Measurements from ENCODE around the gene IL6ST. TPM values are rescaled to one million over a fixed set of nuclear protein-coding genes. Genes with fewer than 3 reads are reported as not detected.
"Not testable (repeated sequence)": the region's sequence is repeated elsewhere in the genome, so short reads cannot be mapped to it uniquely, and the experiment has no call there.

The IL6ST gene
- 3.7 TPM for polyA plus RNA-seq (2012; ENCODE audit: low read depth, missing spikeins)

- DNase-seq (ENCODE audit: insufficient read length, low spot score) (no peak), FAIRE-seq (peak; percentile 90)
- TF ChIP-seq POU2F2 (IDR thresholded peaks at IDR 0.05; ENCODE audit: low read depth, low read length), result no peak
- TF ChIP-seq PAX5 (IDR thresholded peaks at IDR 0.05; ENCODE audit: insufficient read depth, low read length, severe bottlenecking), result no peak
- TF ChIP-seq SPI1 (IDR thresholded peaks at IDR 0.05; ENCODE audit: low read depth, low read length), result no peak
- TF ChIP-seq POLR2A (IDR thresholded peaks at IDR 0.05; ENCODE audit: low read depth, low read length), result peak; percentile 61
- TF ChIP-seq POLR2AphosphoS5 (IDR thresholded peaks at IDR 0.05; ENCODE audit: low read depth, low read length), result peak; percentile 69
- 0 out of 2 replicates have a peak, but pooled peaks have one; percentile 33 for TF ChIP-seq TAF1 (IDR thresholded peaks at IDR 0.05; ENCODE audit: low read depth, low read length)
Observed at GRCh38 chr5:55994495-55994997, at the start of gene IL6ST. IL6ST (minus strand) TSS chr5:55994963; CDS start chr5:55976278, 18,685 bp downstream.

DNA sequence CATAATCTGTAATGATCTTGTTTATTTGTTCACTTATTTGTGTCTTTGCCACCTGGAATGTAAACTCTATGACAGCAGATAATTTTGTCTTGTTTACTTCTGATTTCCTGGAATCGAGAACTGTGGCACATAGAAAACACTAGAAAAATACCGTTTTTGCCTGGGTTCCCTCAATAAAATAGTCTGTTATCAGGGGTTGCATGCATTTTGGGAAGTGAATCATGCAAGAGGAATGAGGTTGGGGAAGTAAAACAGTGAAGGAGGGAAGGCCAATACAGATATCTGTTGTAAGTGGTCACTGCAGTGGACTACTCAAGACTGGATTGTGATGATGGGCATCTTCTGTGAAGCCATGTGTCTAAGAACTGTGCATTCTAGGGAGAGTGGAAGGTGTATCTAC lies 45.2 kb upstream of the IL6ST start:
- TF ChIP-seq POLR2AphosphoS5 (IDR thresholded peaks at IDR 0.05; ENCODE audit: low read depth, low read length) (no peak), PAX5 (IDR thresholded peaks at IDR 0.05; ENCODE audit: insufficient read depth, low read length, severe bottlenecking) (no peak), POU2F2 (IDR thresholded peaks at IDR 0.05; ENCODE audit: low read depth, low read length) (no peak), TAF1 (IDR thresholded peaks at IDR 0.05; ENCODE audit: low read depth, low read length) (no peak), POLR2A (IDR thresholded peaks at IDR 0.05; ENCODE audit: low read depth, low read length) (no peak)
- DNase-seq (ENCODE audit: insufficient read length, low spot score) (no peak), FAIRE-seq (no peak)

- DNase-seq (ENCODE audit: insufficient read length, low spot score); FAIRE-seq: not testable (repeated sequence)
Observed at GRCh38 chr5:56038206-56038605, 43.4 kb upstream of the IL6ST start.

DNA sequence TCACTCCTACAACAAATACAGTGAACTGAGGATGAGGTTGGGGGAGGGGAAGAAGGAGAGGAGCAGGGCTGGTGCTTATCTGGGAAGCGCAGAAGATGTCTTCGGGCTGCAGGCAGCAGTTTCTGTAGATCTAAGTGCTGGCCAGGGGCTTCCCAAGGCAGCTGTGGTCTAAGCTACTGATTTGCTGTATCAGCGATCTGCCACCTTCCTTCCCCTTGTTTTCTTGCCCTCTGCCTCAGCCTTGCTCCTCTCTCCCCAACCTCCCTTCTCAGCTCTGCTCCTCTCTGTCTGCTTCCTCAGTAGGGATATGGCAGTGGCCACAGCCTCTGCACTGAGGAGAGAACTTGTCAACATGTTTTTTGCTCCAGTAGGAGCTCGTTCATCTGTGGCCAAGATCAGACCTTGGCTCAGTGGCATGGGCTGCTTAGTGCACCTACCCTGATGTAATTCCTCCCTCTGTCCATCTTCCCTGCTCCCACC lies 42.8 kb upstream of the IL6ST start:
- TF ChIP-seq POLR2A (IDR thresholded peaks at IDR 0.05; ENCODE audit: low read depth, low read length) (no peak), PAX5 (IDR thresholded peaks at IDR 0.05; ENCODE audit: insufficient read depth, low read length, severe bottlenecking) (no peak), TAF1 (IDR thresholded peaks at IDR 0.05; ENCODE audit: low read depth, low read length) (no peak), POLR2AphosphoS5 (IDR thresholded peaks at IDR 0.05; ENCODE audit: low read depth, low read length) (no peak), POU2F2 (IDR thresholded peaks at IDR 0.05; ENCODE audit: low read depth, low read length) (no peak), SPI1 (IDR thresholded peaks at IDR 0.05; ENCODE audit: low read depth, low read length) (no peak)
- peak; percentile 38 for FAIRE-seq
- DNase-seq (ENCODE audit: insufficient read length, low spot score), result no peak

GRCh38 chr5:56035394-56035793 lies 40.6 kb upstream of the IL6ST start:
- not testable (repeated sequence) for FAIRE-seq; DNase-seq (ENCODE audit: insufficient read length, low spot score)

- not testable (repeated sequence) for DNase-seq (ENCODE audit: insufficient read length, low spot score); FAIRE-seq
Observed at GRCh38 chr5:56029871-56030630, 35.3 kb upstream of the IL6ST start.

DNA sequence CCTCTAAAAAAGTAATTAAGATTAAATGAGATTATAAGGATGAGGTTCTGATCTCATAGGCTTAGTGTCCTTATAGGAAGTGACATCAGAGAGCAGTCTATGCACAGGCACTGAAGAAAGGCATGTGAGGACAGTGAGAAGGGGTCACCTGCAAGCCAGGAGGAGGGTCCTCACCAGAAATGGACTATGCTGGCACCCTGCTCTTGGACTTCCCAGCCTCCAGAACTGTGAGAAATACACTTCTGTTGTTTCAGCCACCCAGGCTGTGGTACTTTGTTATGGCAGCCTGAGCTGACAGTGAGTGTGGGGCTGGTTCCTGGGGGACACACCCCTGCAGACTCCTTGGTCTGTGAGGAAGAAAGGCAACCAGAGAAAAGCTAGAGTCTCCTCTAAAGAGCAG lies 34.7 kb upstream of the IL6ST start:
- DNase-seq (ENCODE audit: insufficient read length, low spot score), result no peak
- TF ChIP-seq TAF1 (IDR thresholded peaks at IDR 0.05; ENCODE audit: low read depth, low read length), result no peak
- TF ChIP-seq POLR2A (IDR thresholded peaks at IDR 0.05; ENCODE audit: low read depth, low read length), result no peak
- no peak for TF ChIP-seq PAX5 (IDR thresholded peaks at IDR 0.05; ENCODE audit: insufficient read depth, low read length, severe bottlenecking)
- TF ChIP-seq POLR2AphosphoS5 (IDR thresholded peaks at IDR 0.05; ENCODE audit: low read depth, low read length), result no peak
- no peak for TF ChIP-seq POU2F2 (IDR thresholded peaks at IDR 0.05; ENCODE audit: low read depth, low read length)
- TF ChIP-seq SPI1 (IDR thresholded peaks at IDR 0.05; ENCODE audit: low read depth, low read length), result no peak
- FAIRE-seq, result no peak

GRCh38 chr5:56028708-56029107 lies 33.9 kb upstream of the IL6ST start:
- FAIRE-seq (no peak), DNase-seq (ENCODE audit: insufficient read length, low spot score) (no peak)
- TF ChIP-seq SPI1 (IDR thresholded peaks at IDR 0.05; ENCODE audit: low read depth, low read length) (no peak), PAX5 (IDR thresholded peaks at IDR 0.05; ENCODE audit: insufficient read depth, low read length, severe bottlenecking) (no peak), POU2F2 (IDR thresholded peaks at IDR 0.05; ENCODE audit: low read depth, low read length) (no peak), POLR2A (IDR thresholded peaks at IDR 0.05; ENCODE audit: low read depth, low read length) (no peak), POLR2AphosphoS5 (IDR thresholded peaks at IDR 0.05; ENCODE audit: low read depth, low read length) (no peak), TAF1 (IDR thresholded peaks at IDR 0.05; ENCODE audit: low read depth, low read length) (no peak)

DNA sequence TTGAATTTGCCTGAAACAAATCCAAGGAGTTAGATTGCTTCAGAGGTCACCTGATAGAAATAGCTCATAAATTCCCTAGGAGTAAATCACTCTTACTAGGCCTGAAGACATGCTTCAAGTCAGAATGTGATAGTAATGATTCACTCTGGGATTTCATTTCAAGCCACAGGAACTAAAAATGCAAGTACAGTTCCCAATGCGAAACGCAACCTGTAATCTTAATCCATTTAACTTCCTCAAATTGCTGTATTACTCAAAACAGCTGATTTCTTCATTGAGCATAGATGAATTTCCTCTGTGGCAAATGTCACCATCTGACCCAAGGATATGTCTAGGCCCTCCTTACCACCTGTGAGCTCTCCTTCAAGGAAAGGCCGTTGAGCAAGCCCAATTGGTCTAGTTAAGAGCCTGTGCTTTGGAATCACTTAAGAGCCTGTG lies 32.1 kb upstream of the IL6ST start:
- FAIRE-seq, result no peak
- no peak for DNase-seq (ENCODE audit: insufficient read length, low spot score)
- no peak for TF ChIP-seq PAX5 (IDR thresholded peaks at IDR 0.05; ENCODE audit: insufficient read depth, low read length, severe bottlenecking)
- no peak for TF ChIP-seq SPI1 (IDR thresholded peaks at IDR 0.05; ENCODE audit: low read depth, low read length)

DNA sequence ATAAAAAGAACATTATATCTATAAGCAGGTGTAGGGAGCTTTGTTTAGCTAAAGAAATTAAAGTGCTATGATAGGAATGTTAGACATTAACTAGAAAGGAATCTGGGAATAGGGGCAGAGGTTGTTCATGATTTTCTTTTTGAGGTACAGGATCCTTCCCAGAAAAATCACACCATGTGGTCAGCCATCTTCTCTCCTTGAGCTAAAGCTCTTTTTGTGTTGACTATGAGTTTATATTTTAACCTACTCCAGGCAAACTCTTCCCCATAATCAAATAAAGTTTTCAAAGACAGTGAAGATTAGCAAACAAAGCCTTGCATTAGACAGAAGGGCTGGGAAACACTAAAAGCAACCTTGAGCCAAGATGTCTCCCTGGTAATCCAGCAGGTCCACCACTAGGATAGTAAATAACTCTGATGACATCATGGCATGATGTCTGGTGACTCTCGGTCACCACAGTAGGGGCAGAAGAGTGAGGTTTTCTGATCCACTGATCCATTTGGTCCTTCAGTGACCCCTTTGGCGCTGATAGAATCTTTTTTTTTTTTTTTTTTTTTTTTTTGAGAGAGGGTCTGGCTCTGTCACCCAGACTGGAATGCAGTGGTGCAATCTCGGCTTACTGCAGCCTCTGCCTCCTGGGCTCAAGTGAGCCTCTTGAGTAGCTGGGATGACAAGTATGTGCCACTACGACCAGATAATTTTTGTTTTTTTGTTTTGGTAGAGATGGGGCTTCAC lies 30.6 kb upstream of the IL6ST start:
- no peak for DNase-seq (ENCODE audit: insufficient read length, low spot score)
- FAIRE-seq, result no peak
- TF ChIP-seq PAX5 (IDR thresholded peaks at IDR 0.05; ENCODE audit: insufficient read depth, low read length, severe bottlenecking) (no peak), POLR2AphosphoS5 (IDR thresholded peaks at IDR 0.05; ENCODE audit: low read depth, low read length) (no peak), SPI1 (IDR thresholded peaks at IDR 0.05; ENCODE audit: low read depth, low read length) (no peak), TAF1 (IDR thresholded peaks at IDR 0.05; ENCODE audit: low read depth, low read length) (no peak), POU2F2 (IDR thresholded peaks at IDR 0.05; ENCODE audit: low read depth, low read length) (no peak), POLR2A (IDR thresholded peaks at IDR 0.05; ENCODE audit: low read depth, low read length) (no peak)

Measured in GM12891 (cell line).